GM21825 (cell line): ENCODE results near the gene ZNF691.
"Not testable (repeated sequence)": the region's sequence is repeated elsewhere in the genome, so short reads cannot be mapped to it uniquely, and the experiment has no call there.

Source experiments
- ATAC-seq: cut with Tn5 transposase; IDR thresholded peaks from one replicate; pipeline ENCODE4 v1.9.1; 2021; ENCODE audit warnings: mild to moderate bottlenecking, moderate library complexity; ENCODE audit not compliant: unreplicated experiment

The ZNF691 gene

GRCh38 chr1:42856554-42856953 is 10.1 kb downstream of the ZNF691 start:
- ATAC-seq: not testable (repeated sequence)

- ATAC-seq: not testable (repeated sequence)
Observed at GRCh38 chr1:42859366-42859765, 13.0 kb downstream of the ZNF691 start.

GRCh38 chr1:42860339-42861013 is 14.1 kb downstream of the ZNF691 start:
- ATAC-seq: no peak

GRCh38 chr1:42861014-42861399 is 14.6 kb downstream of the ZNF691 start:
- no peak for ATAC-seq

- no peak for ATAC-seq
Observed at GRCh38 chr1:42866549-42866948, 20.1 kb downstream of the ZNF691 start.

GRCh38 chr1:42868466-42868865 is 22.1 kb downstream of the ZNF691 start:
- ATAC-seq: not testable (repeated sequence)

GRCh38 chr1:42869254-42869653 is 22.8 kb downstream of the ZNF691 start:
- ATAC-seq: not testable (repeated sequence)

- ATAC-seq: not testable (repeated sequence)
Observed at GRCh38 chr1:42869751-42870150, 23.3 kb downstream of the ZNF691 start.

GRCh38 chr1:42873108-42873507 is 26.7 kb downstream of the ZNF691 start:
- not testable (repeated sequence) for ATAC-seq

- no peak for ATAC-seq
Observed at GRCh38 chr1:42873670-42874069, 27.3 kb downstream of the ZNF691 start.

GRCh38 chr1:42876009-42876408 is 29.6 kb downstream of the ZNF691 start:
- no peak for ATAC-seq

GRCh38 chr1:42877380-42877779 is 31.0 kb downstream of the ZNF691 start:
- ATAC-seq: no peak

GRCh38 chr1:42880384-42880783 is 34.0 kb downstream of the ZNF691 start:
- no peak for ATAC-seq

- no peak for ATAC-seq
Observed at GRCh38 chr1:42886046-42886739, 39.8 kb downstream of the ZNF691 start.

GRCh38 chr1:42886800-42887199 is 40.4 kb downstream of the ZNF691 start:
- no peak for ATAC-seq

- ATAC-seq: no peak
Observed at GRCh38 chr1:42887366-42887765, 41.0 kb downstream of the ZNF691 start.

GRCh38 chr1:42888013-42888633 is 41.7 kb downstream of the ZNF691 start:
- no peak for ATAC-seq

- ATAC-seq: no peak
Observed at GRCh38 chr1:42889264-42889663, 42.9 kb downstream of the ZNF691 start.

- ATAC-seq: no peak
Observed at GRCh38 chr1:42891465-42892138, 45.2 kb downstream of the ZNF691 start.

- ATAC-seq: not testable (repeated sequence)
Observed at GRCh38 chr1:42899960-42900359, 53.5 kb downstream of the ZNF691 start.
